ENCODE data around the gene MACROD1.

MACROD1 gene

GRCh38 chr11:64157631-64158394 lies 8.1 kb downstream of the MACROD1 start:
- TF ChIP-seq CTCF (IDR thresholded peaks at IDR 0.05) = no peak
- TF ChIP-seq ZFX (IDR thresholded peaks at IDR 0.05; ENCODE audit: borderline replicate concordance) = no peak
- H3K27ac ChIP-seq = no peak overlapping the region

GRCh38 chr11:64156235-64157011 lies 9.5 kb downstream of the MACROD1 start:
- TF ChIP-seq CTCF (IDR thresholded peaks at IDR 0.05) = no peak
- no peak for TF ChIP-seq ZFX (IDR thresholded peaks at IDR 0.05; ENCODE audit: borderline replicate concordance)
- no peak overlapping the region for H3K27ac ChIP-seq

GRCh38 chr11:64153812-64154211 lies 12.1 kb downstream of the MACROD1 start:
- no peak for TF ChIP-seq ZFX (IDR thresholded peaks at IDR 0.05; ENCODE audit: borderline replicate concordance)
- TF ChIP-seq CTCF (IDR thresholded peaks at IDR 0.05) = no peak
- H3K27ac ChIP-seq = no peak overlapping the region

GRCh38 chr11:64152841-64153691 lies 12.8 kb downstream of the MACROD1 start:
- TF ChIP-seq ZFX (IDR thresholded peaks at IDR 0.05; ENCODE audit: borderline replicate concordance) (no peak), CTCF (IDR thresholded peaks at IDR 0.05) (peak; percentile 100)
- H3K27ac ChIP-seq = no peak overlapping the region

GRCh38 chr11:64151337-64151736 lies 14.6 kb downstream of the MACROD1 start:
- no peak for TF ChIP-seq CTCF (IDR thresholded peaks at IDR 0.05)
- TF ChIP-seq ZFX (IDR thresholded peaks at IDR 0.05; ENCODE audit: borderline replicate concordance) = no peak
- H3K27ac ChIP-seq = no peak overlapping the region

- no peak for TF ChIP-seq CTCF (IDR thresholded peaks at IDR 0.05)
- no peak for TF ChIP-seq ZFX (IDR thresholded peaks at IDR 0.05; ENCODE audit: borderline replicate concordance)
These were observed 15.3 kb downstream of the MACROD1 start for GRCh38 chr11:64150481-64151239.

More at GRCh38 chr11:64150481-64151239, 15.3 kb downstream of the MACROD1 start:
- no peak overlapping the region for H3K27ac ChIP-seq
